BJ (cell line): ENCODE data around the gene EXOC6B. TPM values are rescaled to one million over a fixed set of nuclear protein-coding genes. Genes with fewer than 3 reads are reported as not detected.

Experiments
- CTCF ChIA-PET: fragments of 350-600 bp; formaldehyde crosslinking; extraction: SDS; loops from one replicate; lab custom pipeline; 2021; ENCODE audit warnings: antibody characterized with exemption, inconsistent platforms; lab: Yijun Ruan, JAX
- POLR2A ChIA-PET: fragments of 300-600 bp; sonication (Branson Sonifier 250); formaldehyde crosslinking; extraction: SDS; loops from one replicate; lab custom pipeline; 2021; ENCODE audit warnings: antibody characterized with exemption; lab: Charles Lee
- DNase-seq: peaks from one replicate; pipeline ENCODE4 v3.0.0-alpha.2; 2011; ENCODE audit warnings: low read depth
- H3K27me3 ChIP-seq: 2 replicates; pipeline ENCODE4 v1.6.0; 2011; ENCODE audit warnings: low read length; ENCODE audit not compliant: control insufficient read depth, insufficient read depth
- H3K36me3 ChIP-seq: 2 replicates; pipeline ENCODE4 v1.5.1; 2011; ENCODE audit warnings: low read length; ENCODE audit not compliant: control insufficient read depth, insufficient read depth
- H3K4me3 ChIP-seq: 2 replicates; pipeline ENCODE4 v1.5.1; 2011; ENCODE audit warnings: low read depth, mild to moderate bottlenecking, control low read depth, low read length
- CTCF ChIP-seq: IDR thresholded peaks from 2 replicates; pipeline ENCODE4 v1.5.1; 2011; ENCODE audit warnings: low read depth, mild to moderate bottlenecking, control low read depth, inconsistent platforms, low read length, moderate library complexity; ENCODE audit not compliant: insufficient read depth
- polyA plus RNA-seq: library from polyadenylated mRNA; depleted of rRNA; stranded (reverse); fragments of >200 nt; gene quantifications from 2 replicates; pipeline ENCODE4 v1.2.3, GENCODE V29; 2011

The EXOC6B gene
- polyA plus RNA-seq, 1 experiment: 15.5 TPM

GRCh38 chr2:72840066-72840465 is 14.2 kb upstream of the EXOC6B start:
- no peaks in the 10 kb centered on the region for H3K36me3 ChIP-seq
- POLR2A ChIA-PET: interaction anchor here (0.6 kb wide), 1 partner anchor 224 kb away, joined by 3 read pairs; no protein-coding TSS in a partner anchor
- H3K4me3 ChIP-seq: no peak overlapping the region
- CTCF ChIA-PET: interaction anchor here (1.7 kb wide), 1 partner anchor 22 kb away, joined by 5 read pairs; no protein-coding TSS in a partner anchor
- H3K27me3 ChIP-seq: peaks cover 4% of the 10 kb centered on the region
- DNase-seq: no peak
- TF ChIP-seq CTCF: no peak

- CTCF ChIA-PET: interaction anchor here (1.0 kb wide), 3 partner anchors 22 to 26 kb away, joined by 3 to 4 read pairs (median 3); no protein-coding TSS in a partner anchor
- peaks cover 4% of the 10 kb centered on the region for H3K27me3 ChIP-seq
- POLR2A ChIA-PET: no interaction called here
- no peak for TF ChIP-seq CTCF
- no peak overlapping the region for H3K4me3 ChIP-seq
- H3K36me3 ChIP-seq: no peaks in the 10 kb centered on the region
- no peak for DNase-seq
These were observed 11.3 kb upstream of the EXOC6B start for GRCh38 chr2:72837171-72837570.

GRCh38 chr2:72835403-72835802 is 9.6 kb upstream of the EXOC6B start:
- CTCF ChIA-PET: interaction anchor here (1.2 to 3.1 kb wide), 2 partner anchors 24 to 26 kb away, joined by 3 to 14 read pairs; no protein-coding TSS in a partner anchor
- H3K36me3 ChIP-seq: no peaks in the 10 kb centered on the region
- no peak overlapping the region for H3K4me3 ChIP-seq
- no peak for DNase-seq
- no peaks in the 10 kb centered on the region; the same call in none of the 2 replicates for H3K27me3 ChIP-seq
- POLR2A ChIA-PET: no interaction called here
- no peak for TF ChIP-seq CTCF

GRCh38 chr2:72834596-72834995 is 8.8 kb upstream of the EXOC6B start:
- Histone ChIP-seq H3K4me3 (no peak overlapping the region), H3K36me3 (no peaks in the 10 kb centered on the region), H3K27me3 (no peaks in the 10 kb centered on the region; the same call in 1 of the 2 replicates)
- no peak for TF ChIP-seq CTCF
- ChIA-PET CTCF (interaction anchor here (1.1 to 3.1 kb wide), 3 partner anchors 25 to 29 kb away, joined by 3 to 14 read pairs (median 4); no protein-coding TSS in a partner anchor), POLR2A (no interaction called here)
- DNase-seq: no peak

GRCh38 chr2:72833084-72833714 is 7.4 kb upstream of the EXOC6B start:
- no peak for TF ChIP-seq CTCF
- CTCF ChIA-PET: interaction anchor here (1.1 to 3.1 kb wide), 2 partner anchors 29 to 31 kb away, joined by 4 to 14 read pairs; no protein-coding TSS in a partner anchor
- Histone ChIP-seq H3K36me3 (no peaks in the 10 kb centered on the region), H3K27me3 (no peaks in the 10 kb centered on the region; the same call in 1 of the 2 replicates), H3K4me3 (no peak overlapping the region)
- no peak for DNase-seq
- POLR2A ChIA-PET: no interaction called here
